OCI-LY3 (cell line): Measurements from ENCODE around the gene R3HDM2.

Source experiments
- EZH2phosphoT487 ChIP-seq: fragments of 200-600 bp; shearing (Covaris generic); IDR thresholded peaks from 2 replicates; pipeline ENCODE4 v1.6.1; 2018; ENCODE audit warnings: antibody characterized with exemption, mixed run types, low read depth
- TF ChIP-seq, protein P1 (sequence below): fragments of 200-600, 300-600 bp; sonication (generic); IDR thresholded peaks from 2 replicates; pipeline ENCODE4 v1.5.1; 2014; ENCODE audit warnings: antibody characterized with exemption, low read length, low read depth

DNA sequence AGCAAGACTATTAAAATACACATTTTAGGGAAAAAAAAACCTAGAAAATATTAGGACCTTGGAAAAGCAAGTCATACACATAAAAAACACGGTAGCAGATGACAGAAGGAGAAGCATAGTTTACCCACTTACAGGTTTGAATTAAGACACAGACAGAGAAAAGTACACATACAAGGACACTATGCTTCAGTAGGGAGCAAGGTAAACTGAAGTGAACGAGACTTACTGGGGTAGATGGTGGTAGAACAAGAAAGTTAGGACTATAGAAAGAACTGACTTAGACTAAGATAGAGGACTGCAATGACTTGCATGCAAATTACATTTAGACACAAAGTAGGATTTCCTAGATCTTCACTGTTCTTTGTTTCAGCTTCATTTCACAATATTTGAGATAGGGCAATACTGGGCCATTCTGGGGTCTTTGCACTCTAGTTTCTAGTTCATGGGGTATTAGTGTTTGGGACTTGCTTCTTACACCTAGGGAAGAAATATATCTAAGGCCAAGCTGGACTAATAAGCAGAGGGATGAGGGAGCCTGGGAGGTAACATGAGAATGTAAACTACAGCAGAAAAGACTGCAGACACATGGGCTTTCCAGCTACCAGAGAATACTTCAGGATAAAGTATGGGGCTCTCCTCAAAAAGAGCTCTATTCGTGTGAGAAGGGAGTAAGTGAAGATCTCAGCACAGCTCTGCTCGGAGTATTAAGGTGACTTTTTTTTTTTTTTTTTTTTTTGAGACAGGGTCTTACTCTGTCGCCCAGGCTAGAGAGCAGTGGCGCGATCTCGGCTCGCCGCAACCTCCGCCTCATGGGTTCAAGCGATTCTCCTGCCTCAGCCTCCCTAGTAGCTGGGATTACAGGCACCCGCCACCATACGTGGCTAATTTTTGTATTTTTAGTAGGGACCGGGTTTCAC lies 152.1 kb downstream of the R3HDM2 start:
- TF ChIP-seq, protein P1, sequence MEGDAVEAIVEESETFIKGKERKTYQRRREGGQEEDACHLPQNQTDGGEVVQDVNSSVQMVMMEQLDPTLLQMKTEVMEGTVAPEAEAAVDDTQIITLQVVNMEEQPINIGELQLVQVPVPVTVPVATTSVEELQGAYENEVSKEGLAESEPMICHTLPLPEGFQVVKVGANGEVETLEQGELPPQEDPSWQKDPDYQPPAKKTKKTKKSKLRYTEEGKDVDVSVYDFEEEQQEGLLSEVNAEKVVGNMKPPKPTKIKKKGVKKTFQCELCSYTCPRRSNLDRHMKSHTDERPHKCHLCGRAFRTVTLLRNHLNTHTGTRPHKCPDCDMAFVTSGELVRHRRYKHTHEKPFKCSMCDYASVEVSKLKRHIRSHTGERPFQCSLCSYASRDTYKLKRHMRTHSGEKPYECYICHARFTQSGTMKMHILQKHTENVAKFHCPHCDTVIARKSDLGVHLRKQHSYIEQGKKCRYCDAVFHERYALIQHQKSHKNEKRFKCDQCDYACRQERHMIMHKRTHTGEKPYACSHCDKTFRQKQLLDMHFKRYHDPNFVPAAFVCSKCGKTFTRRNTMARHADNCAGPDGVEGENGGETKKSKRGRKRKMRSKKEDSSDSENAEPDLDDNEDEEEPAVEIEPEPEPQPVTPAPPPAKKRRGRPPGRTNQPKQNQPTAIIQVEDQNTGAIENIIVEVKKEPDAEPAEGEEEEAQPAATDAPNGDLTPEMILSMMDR = no peak
- TF ChIP-seq EZH2phosphoT487 = no peak
